ENCODE measurements around the gene SGSM1. TPM values are rescaled to one million over a fixed set of nuclear protein-coding genes. Genes with fewer than 3 reads are reported as not detected.

SGSM1 gene
- total RNA-seq, 1 experiment from 2014 or later = 5.1 TPM

GRCh38 chr22:24951942-24952836, 146.2 kb downstream of the SGSM1 start, which contains the start of gene KIAA1671:
KIAA1671 (plus strand) TSS chr22:24952716; CDS start chr22:25028000, 75,284 bp downstream.
- Histone ChIP-seq H3K27me3 (ENCODE audit: insufficient read depth, low read length) (no peaks in the 10 kb centered on the region), H3K9me2 (ENCODE audit: insufficient read depth) (no peaks in the 10 kb centered on the region), H3K27ac (ENCODE audit: low read depth, low read length) (peak within 1 kb of the TSS; percentile 98), H3K79me2 (ENCODE audit: insufficient read depth, low read length) (peaks cover 43% of the 10 kb centered on the region), H3K9me3 (ENCODE audit: control insufficient read depth in 1 of 2, insufficient read depth in 1 of 2, low read depth in 1 of 2, low read length in 2 of 2) (no peaks in the 10 kb centered on the region), H3K4me2 (ENCODE audit: low read length) (peak within 1 kb of the TSS; percentile 93), H3K9ac (ENCODE audit: low read length) (peak within 1 kb of the TSS; percentile 92), H3K4me1 (ENCODE audit: control insufficient read depth in 1 of 2, insufficient read depth in 2 of 2, low read length in 2 of 2) (peaks cover 34 to 54% of the 10 kb centered on the region in 2 experiments), H3K36me3 (ENCODE audit: control insufficient read depth in 1 of 2, insufficient read depth in 2 of 2, low read length in 2 of 2) (no peaks in the 10 kb centered on the region), H4K20me1 (ENCODE audit: insufficient read depth) (no peaks in the 10 kb centered on the region), H3K4me3 (replicated peaks in 1 of 2; ENCODE audit: low read depth in 1 of 2, low read length in 2 of 2) (peak within 1 kb of the TSS; percentile 86), H2AFZ (ENCODE audit: low read depth, low read length, poor library complexity, severe bottlenecking) (peak within 1 kb of the TSS; percentile 11)
- no TSS peak for BruUV-seq (replicated peaks)
- ChIA-PET RAD21 (ENCODE audit: low non-redundant PET in 1 of 2, low total read pairs in 2 of 2, uncharacterized antibody in 2 of 2, unreplicated experiment in 2 of 2) (interaction anchor here (1.0 to 1.2 kb wide), 2 partner anchors 97 kb away, joined by 3 to 5 read pairs; no protein-coding TSS in a partner anchor), POLR2A (no interaction called here), CTCF (interaction anchor here (0.6 to 2.7 kb wide), 8 partner anchors 9 to 105 kb away, joined by 3 to 22 read pairs (median 4); no protein-coding TSS in a partner anchor)
- ATAC-seq (peak; percentile 88), DNase-seq (ENCODE audit: low read depth, low spot score) (peak; percentile 53)
- intact Hi-C loops (cut with micrococcal nuclease) = loop anchor here (1.0 to 5.0 kb wide), 3 partner anchors 42 to 96 kb away; no protein-coding TSS in a partner anchor
- TF ChIP-seq MAX (IDR thresholded peaks at IDR 0.05) = peak; percentile 36; the same call in 1 of the 2 replicates
- TF ChIP-seq SRF (IDR thresholded peaks at IDR 0.05; ENCODE audit: low read depth) = no peak
- no peak for TF ChIP-seq EZH2phosphoT487 (IDR thresholded peaks at IDR 0.05; ENCODE audit: borderline replicate concordance)
- TF ChIP-seq POLR2AphosphoS5 (IDR thresholded peaks at IDR 0.05; ENCODE audit: low read depth, low read length) = peak; percentile 84
- no peak for TF ChIP-seq ZNF274 (IDR thresholded peaks at IDR 0.05; ENCODE audit: low read depth, low read length)
- TF ChIP-seq CBX3 (IDR thresholded peaks at IDR 0.05; ENCODE audit: low read depth) = no peak
- TF ChIP-seq REST (IDR thresholded peaks at IDR 0.05; ENCODE audit: low read depth) = no peak
- TF ChIP-seq JUND (IDR thresholded peaks at IDR 0.05) = no peak
- TF ChIP-seq YY1 (IDR thresholded peaks at IDR 0.05; ENCODE audit: extremely low read depth, insufficient replicate concordance, low read depth, low read length) = no peak
- TF ChIP-seq ATF3 (IDR thresholded peaks at IDR 0.05) = no peak
- TF ChIP-seq FOSL1 (IDR thresholded peaks at IDR 0.05; ENCODE audit: low read depth) = no peak
- peak; percentile 98 for TF ChIP-seq RAD21 (IDR thresholded peaks at IDR 0.05; ENCODE audit: low read depth)
- TF ChIP-seq TCF7L2 (IDR thresholded peaks at IDR 0.05; ENCODE audit: borderline replicate concordance, extremely low read depth, insufficient read depth, insufficient read length) = no peak
- TF ChIP-seq CTCF (IDR thresholded peaks at IDR 0.05 in 2 of 3, conservative IDR thresholded peaks at IDR 0.05 in 1 of 3; ENCODE audit: borderline replicate concordance in 1 of 3, insufficient read depth in 1 of 3, low read depth in 2 of 3, low read length in 2 of 3) = peak; percentile 95 to 98 (median 97)
- no peak for TF ChIP-seq ELF1 (IDR thresholded peaks at IDR 0.05; ENCODE audit: borderline replicate concordance, low read depth)
- no peak for TF ChIP-seq SIN3A (IDR thresholded peaks at IDR 0.05; ENCODE audit: low read depth)
- TF ChIP-seq ZBTB33 (IDR thresholded peaks at IDR 0.05; ENCODE audit: extremely low read depth, insufficient replicate concordance, low read length) = no peak
